ENCODE results near the gene HUS1B. TPM values are rescaled to one million over a fixed set of nuclear protein-coding genes. Genes with fewer than 3 reads are reported as not detected.
A peak's percentile ranks its signal among the peaks of the same experiment; 100 is the strongest.
"Not testable (repeated sequence)": the region's sequence is repeated elsewhere in the genome, so short reads cannot be mapped to it uniquely, and the experiment has no call there.

Gene HUS1B
- total RNA-seq, 1 donor from 2014 or later, result 1.1 TPM

DNA sequence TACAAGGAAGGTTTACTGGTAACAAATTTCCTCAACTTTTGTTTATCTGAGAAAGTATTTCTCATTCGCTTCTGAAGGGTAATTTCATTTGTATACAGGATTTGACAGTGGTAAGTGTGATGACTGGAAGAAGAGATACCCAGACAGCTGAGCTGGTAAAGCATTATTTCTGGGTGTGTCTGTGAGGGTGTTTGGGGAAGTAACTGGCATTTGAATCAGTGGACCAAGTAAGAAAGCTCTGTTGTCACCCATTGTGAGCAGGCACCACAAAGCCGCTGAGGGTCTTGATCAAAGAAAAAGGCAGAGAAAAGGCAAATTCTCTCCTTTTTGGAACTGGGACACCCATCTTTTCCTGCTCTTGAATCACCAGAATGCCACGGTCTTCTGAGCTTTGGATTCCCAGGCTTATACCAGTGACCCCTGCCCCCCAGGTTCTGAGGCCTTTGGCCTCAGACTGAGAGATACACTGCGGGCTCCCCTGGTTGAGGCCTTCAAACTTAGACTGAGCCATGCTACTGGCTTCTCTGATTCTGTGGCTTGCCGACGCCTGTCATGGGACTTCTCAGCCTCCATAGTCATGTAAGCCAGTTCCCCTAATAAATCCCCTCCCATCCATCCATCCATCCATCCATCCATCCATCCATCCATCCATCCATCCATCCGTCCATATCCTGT lies 10.5 kb upstream of the HUS1B start:
- H3K36me3 Mint-ChIP-seq (ENCODE audit: unreplicated experiment), result peaks cover 7% of the 10 kb centered on the region
- H3K9me3 Mint-ChIP-seq (ENCODE audit: unreplicated experiment), result peaks cover 5% of the 10 kb centered on the region
- H3K4me1 Mint-ChIP-seq (ENCODE audit: low read depth, unreplicated experiment), result no peaks in the 10 kb centered on the region
- DNase-seq, result no peak
- H3K27me3 Mint-ChIP-seq (ENCODE audit: unreplicated experiment), result no peaks in the 10 kb centered on the region
- TF ChIP-seq, protein P1, sequence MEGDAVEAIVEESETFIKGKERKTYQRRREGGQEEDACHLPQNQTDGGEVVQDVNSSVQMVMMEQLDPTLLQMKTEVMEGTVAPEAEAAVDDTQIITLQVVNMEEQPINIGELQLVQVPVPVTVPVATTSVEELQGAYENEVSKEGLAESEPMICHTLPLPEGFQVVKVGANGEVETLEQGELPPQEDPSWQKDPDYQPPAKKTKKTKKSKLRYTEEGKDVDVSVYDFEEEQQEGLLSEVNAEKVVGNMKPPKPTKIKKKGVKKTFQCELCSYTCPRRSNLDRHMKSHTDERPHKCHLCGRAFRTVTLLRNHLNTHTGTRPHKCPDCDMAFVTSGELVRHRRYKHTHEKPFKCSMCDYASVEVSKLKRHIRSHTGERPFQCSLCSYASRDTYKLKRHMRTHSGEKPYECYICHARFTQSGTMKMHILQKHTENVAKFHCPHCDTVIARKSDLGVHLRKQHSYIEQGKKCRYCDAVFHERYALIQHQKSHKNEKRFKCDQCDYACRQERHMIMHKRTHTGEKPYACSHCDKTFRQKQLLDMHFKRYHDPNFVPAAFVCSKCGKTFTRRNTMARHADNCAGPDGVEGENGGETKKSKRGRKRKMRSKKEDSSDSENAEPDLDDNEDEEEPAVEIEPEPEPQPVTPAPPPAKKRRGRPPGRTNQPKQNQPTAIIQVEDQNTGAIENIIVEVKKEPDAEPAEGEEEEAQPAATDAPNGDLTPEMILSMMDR (IDR thresholded peaks at IDR 0.05; ENCODE audit: partially characterized antibody, unreplicated experiment), result no peak
- no peak overlapping the region for H3K4me3 Mint-ChIP-seq (ENCODE audit: unreplicated experiment)
- no peak overlapping the region for H3K27ac Mint-ChIP-seq (ENCODE audit: unreplicated experiment)

DNA sequence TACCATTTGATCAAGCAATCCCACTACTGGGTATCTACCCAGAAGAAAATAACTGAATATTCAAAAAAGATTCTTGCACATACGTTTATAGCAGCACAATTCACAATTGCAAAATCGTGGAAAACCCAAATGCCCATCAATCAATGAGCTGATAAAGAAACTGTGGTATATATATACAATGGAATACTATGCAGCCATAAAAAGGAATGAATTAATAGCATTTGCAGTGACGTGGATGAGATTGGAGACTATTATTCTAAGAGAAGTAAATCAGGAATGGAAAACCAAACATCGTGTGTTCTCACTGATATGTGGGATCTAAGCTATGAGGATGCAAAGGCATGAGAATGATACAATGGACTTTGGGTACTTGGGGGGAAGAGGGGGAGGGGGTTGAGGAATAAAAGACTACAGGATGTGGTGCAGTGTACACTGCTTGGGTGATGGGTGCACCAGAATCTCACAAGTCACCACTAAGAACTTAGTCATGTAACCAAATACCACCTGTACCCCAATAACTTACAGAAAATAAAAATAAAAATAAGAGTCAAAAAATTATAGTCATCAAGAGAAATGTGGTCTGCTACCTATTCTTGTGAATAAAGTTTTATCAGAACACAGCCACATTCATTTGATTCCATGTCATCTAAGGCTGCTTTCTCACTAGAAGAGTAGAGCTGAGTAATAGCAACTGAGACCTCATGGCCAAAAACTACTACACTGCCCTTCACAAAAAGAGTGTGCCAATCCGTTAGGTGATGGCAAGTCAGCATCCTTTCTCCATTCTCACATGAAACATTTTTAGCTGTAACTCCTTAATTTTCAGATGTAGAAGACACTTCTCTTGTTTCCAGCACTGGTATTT lies 8.7 kb upstream of the HUS1B start:
- no peak overlapping the region for H3K4me3 Mint-ChIP-seq (ENCODE audit: unreplicated experiment)
- TF ChIP-seq, protein P1 (IDR thresholded peaks at IDR 0.05; ENCODE audit: partially characterized antibody, unreplicated experiment), result no peak
- peaks cover 2% of the 10 kb centered on the region for H3K4me1 Mint-ChIP-seq (ENCODE audit: low read depth, unreplicated experiment)
- H3K9me3 Mint-ChIP-seq (ENCODE audit: unreplicated experiment), result no peaks in the 10 kb centered on the region
- no peaks in the 10 kb centered on the region for H3K27me3 Mint-ChIP-seq (ENCODE audit: unreplicated experiment)
- DNase-seq, result no peak
- H3K27ac Mint-ChIP-seq (ENCODE audit: unreplicated experiment), result no peak overlapping the region
- H3K36me3 Mint-ChIP-seq (ENCODE audit: unreplicated experiment), result no peaks in the 10 kb centered on the region

DNA sequence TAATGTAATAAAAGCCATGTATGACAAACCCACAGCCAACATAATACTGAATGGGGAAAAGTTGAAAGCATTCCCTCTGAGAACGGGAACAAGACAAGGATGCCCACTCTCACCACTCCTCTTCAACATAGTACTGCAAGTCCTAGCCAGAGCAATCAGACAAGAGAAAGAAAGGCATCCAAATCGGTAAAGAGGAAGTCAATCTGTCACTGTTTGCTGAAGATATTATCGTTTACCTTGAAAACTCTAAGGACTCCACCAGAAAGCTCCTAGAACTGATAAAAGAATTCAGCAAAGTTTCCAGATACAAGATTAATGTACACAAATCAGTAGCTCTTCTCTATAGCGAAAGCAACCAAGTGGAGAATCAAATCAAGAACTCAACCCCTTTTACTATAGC lies 6.9 kb upstream of the HUS1B start:
- not testable (repeated sequence) for H3K36me3 Mint-ChIP-seq (ENCODE audit: unreplicated experiment)

DNA sequence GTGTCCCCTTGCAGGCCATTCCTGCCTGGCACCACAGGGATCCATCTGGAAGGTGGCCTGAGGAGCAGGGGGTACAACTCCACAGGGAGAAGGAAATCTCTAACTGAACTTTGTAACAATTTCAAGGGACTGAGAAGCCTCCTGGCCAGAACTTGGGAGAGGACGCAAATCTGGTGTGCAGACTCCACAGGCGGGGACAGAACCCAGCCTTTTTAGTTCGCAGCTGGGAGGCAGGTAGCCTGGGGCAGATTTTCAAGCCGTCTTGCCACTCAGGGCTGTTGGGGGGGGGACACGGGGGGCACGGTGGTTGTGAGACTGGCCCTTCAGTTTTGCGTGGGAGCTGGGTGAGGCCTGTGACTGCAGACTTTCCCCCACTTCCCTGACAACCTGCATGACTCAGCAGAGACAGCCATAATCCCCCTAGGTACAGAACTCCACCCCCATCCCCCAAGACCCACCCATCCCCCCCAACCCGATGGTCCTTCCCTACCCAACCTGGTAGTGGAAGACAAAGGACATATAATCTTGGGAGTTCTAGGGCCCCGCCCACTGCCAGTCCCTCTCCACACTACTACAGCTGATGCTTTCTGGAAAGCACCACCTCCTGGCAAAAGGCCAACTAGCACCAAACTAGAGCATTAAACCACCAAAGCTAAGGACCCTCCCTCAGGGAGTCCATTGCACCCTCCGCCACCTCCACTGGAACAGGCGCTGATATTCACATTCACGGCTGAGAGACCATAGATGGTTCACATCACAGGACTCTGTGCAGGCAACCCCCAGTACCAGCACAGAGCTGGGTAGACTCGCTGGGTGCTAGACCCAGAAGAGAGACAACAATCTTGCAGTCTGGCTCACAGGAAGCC lies 3.0 kb upstream of the HUS1B start:
- peaks cover 5% of the 10 kb centered on the region for H3K36me3 Mint-ChIP-seq (ENCODE audit: unreplicated experiment)
- H3K4me1 Mint-ChIP-seq (ENCODE audit: low read depth, unreplicated experiment), result peaks cover 20% of the 10 kb centered on the region
- DNase-seq, result peak; percentile 36
- TF ChIP-seq, protein P1 (IDR thresholded peaks at IDR 0.05; ENCODE audit: partially characterized antibody, unreplicated experiment), result no peak
- no peak overlapping the region for H3K4me3 Mint-ChIP-seq (ENCODE audit: unreplicated experiment)
- H3K27ac Mint-ChIP-seq (ENCODE audit: unreplicated experiment), result peak overlapping the region; percentile 4
- H3K9me3 Mint-ChIP-seq (ENCODE audit: unreplicated experiment), result peaks cover 2% of the 10 kb centered on the region
- H3K27me3 Mint-ChIP-seq (ENCODE audit: unreplicated experiment), result no peaks in the 10 kb centered on the region

More for the DNA sequence above, 6.9 kb upstream of the HUS1B start:
- not testable (repeated sequence) for H3K9me3 Mint-ChIP-seq (ENCODE audit: unreplicated experiment); H3K27ac Mint-ChIP-seq (ENCODE audit: unreplicated experiment); H3K27me3 Mint-ChIP-seq (ENCODE audit: unreplicated experiment); H3K4me3 Mint-ChIP-seq (ENCODE audit: unreplicated experiment); DNase-seq
- peaks cover 17% of the 10 kb centered on the region for H3K4me1 Mint-ChIP-seq (ENCODE audit: low read depth, unreplicated experiment)

DNA sequence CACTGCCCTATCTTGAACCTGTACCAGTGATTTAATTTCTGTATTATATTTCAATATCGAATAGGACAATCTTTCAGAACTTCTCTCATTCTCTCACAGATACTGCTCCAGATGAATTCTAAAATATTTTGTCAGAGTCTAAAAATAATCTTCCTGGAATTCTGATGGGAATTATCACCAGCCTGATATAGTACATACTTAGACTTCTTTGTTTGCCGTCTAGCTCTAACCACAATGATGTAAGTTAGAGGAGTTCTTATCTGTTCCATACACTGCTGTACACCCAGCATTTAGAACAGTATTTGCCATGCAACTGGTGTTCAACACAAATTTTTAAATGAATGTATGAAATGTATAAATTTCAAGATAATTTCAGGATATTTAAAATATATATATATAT lies 1.3 kb upstream of the HUS1B start:
- Mint-ChIP-seq H3K4me3 (ENCODE audit: unreplicated experiment) (no peak overlapping the region), H3K36me3 (ENCODE audit: unreplicated experiment) (peaks cover 5% of the 10 kb centered on the region), H3K27ac (ENCODE audit: unreplicated experiment) (no peak overlapping the region), H3K27me3 (ENCODE audit: unreplicated experiment) (no peaks in the 10 kb centered on the region), H3K9me3 (ENCODE audit: unreplicated experiment) (peaks cover 4% of the 10 kb centered on the region), H3K4me1 (ENCODE audit: low read depth, unreplicated experiment) (peaks cover 20% of the 10 kb centered on the region)
- TF ChIP-seq, protein P1 (IDR thresholded peaks at IDR 0.05; ENCODE audit: partially characterized antibody, unreplicated experiment), result no peak
- DNase-seq, result no peak

All from glutamatergic neuron (in vitro differentiated cells).